ENCODE results near the gene SLC12A8.

SLC12A8 gene

DNA sequence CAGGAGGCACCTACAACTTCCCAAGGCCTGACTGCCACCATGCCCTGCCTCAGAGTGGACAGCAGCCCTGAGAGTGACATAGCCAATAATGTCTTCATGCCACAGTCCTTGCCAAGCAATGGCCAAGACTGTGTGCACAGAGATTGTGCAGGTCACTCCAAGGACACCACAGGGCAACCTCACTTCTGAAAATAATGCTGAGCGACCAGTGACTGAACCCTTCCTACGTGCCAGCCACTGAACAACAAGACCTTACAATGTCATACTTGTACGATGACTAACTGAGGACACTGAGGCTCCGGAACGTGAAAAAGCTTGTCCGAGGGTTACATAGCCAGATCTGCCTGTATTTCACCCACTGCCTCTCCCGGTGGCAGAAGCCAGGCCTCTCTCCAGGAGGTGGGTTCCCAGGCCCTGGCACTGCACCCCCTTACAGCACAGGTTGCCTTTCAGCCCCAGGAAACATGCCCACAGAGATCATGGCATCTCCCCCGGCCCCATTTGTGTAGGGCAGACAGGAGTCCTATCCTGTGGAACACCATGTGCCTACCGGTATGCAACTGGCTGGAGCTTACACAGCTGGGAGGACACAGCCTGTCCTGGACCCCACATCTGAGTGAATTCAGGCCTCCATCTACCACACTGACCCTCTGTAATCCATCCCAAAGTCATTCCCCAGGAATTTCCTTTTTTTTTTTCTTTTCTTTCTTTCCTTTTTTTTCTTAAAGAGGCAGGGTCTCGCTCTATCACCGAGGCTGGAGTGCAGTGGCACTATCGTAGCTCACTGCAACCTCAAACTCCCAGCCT, 72.3 kb downstream of the SLC12A8 start:
- TF ChIP-seq YY1 (IDR thresholded peaks at IDR 0.05; ENCODE audit: low read depth) (no peak), CREB1 (IDR thresholded peaks at IDR 0.05; ENCODE audit: low read depth) (no peak), FOXM1 (IDR thresholded peaks at IDR 0.05; ENCODE audit: borderline replicate concordance, low read depth) (no peak), ZBTB7A (IDR thresholded peaks at IDR 0.05; ENCODE audit: low read depth) (no peak), TCF12 (IDR thresholded peaks at IDR 0.05; ENCODE audit: low read depth) (no peak), EP300 (IDR thresholded peaks at IDR 0.05; ENCODE audit: borderline replicate concordance) (no peak), RAD21 (IDR thresholded peaks at IDR 0.05; ENCODE audit: low read depth) (no peak)
- TF ChIP-seq, protein P1, sequence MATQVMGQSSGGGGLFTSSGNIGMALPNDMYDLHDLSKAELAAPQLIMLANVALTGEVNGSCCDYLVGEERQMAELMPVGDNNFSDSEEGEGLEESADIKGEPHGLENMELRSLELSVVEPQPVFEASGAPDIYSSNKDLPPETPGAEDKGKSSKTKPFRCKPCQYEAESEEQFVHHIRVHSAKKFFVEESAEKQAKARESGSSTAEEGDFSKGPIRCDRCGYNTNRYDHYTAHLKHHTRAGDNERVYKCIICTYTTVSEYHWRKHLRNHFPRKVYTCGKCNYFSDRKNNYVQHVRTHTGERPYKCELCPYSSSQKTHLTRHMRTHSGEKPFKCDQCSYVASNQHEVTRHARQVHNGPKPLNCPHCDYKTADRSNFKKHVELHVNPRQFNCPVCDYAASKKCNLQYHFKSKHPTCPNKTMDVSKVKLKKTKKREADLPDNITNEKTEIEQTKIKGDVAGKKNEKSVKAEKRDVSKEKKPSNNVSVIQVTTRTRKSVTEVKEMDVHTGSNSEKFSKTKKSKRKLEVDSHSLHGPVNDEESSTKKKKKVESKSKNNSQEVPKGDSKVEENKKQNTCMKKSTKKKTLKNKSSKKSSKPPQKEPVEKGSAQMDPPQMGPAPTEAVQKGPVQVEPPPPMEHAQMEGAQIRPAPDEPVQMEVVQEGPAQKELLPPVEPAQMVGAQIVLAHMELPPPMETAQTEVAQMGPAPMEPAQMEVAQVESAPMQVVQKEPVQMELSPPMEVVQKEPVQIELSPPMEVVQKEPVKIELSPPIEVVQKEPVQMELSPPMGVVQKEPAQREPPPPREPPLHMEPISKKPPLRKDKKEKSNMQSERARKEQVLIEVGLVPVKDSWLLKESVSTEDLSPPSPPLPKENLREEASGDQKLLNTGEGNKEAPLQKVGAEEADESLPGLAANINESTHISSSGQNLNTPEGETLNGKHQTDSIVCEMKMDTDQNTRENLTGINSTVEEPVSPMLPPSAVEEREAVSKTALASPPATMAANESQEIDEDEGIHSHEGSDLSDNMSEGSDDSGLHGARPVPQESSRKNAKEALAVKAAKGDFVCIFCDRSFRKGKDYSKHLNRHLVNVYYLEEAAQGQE (IDR thresholded peaks at IDR 0.05; ENCODE audit: low read depth) = no peak

DNA sequence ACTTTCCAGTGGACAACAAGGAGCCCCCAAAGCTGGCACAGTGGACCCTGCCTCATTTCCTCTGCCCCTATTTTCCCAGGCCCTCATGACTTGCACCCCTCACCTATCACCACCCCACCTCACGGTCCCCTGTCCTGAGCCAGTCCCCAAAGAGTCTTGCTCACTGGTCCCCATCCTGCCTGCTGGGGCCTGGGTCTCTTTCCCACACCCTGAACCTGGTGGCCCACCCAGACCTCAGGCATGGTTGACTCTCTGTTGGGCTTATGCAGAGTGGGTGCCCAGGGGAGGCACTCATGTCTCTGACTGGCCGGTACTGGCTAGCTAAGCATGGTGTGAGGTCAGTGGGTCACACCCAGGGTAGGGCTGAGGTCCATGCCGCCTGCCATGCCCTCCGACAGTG, 73.2 kb downstream of the SLC12A8 start:
- TF ChIP-seq YY1 (IDR thresholded peaks at IDR 0.05; ENCODE audit: low read depth) (no peak), TCF12 (IDR thresholded peaks at IDR 0.05; ENCODE audit: low read depth) (no peak), CEBPB (IDR thresholded peaks at IDR 0.05) (no peak), TEAD4 (IDR thresholded peaks at IDR 0.05) (no peak), EGR1 (IDR thresholded peaks at IDR 0.05) (no peak), CREB1 (IDR thresholded peaks at IDR 0.05; ENCODE audit: low read depth) (no peak), EP300 (IDR thresholded peaks at IDR 0.05; ENCODE audit: borderline replicate concordance) (no peak), ZBTB7A (IDR thresholded peaks at IDR 0.05; ENCODE audit: low read depth) (no peak), TAF1 (IDR thresholded peaks at IDR 0.05; ENCODE audit: low read depth) (no peak), NFIC (IDR thresholded peaks at IDR 0.05) (no peak)
- TF ChIP-seq, protein P1 (IDR thresholded peaks at IDR 0.05; ENCODE audit: low read depth) = no peak

DNA sequence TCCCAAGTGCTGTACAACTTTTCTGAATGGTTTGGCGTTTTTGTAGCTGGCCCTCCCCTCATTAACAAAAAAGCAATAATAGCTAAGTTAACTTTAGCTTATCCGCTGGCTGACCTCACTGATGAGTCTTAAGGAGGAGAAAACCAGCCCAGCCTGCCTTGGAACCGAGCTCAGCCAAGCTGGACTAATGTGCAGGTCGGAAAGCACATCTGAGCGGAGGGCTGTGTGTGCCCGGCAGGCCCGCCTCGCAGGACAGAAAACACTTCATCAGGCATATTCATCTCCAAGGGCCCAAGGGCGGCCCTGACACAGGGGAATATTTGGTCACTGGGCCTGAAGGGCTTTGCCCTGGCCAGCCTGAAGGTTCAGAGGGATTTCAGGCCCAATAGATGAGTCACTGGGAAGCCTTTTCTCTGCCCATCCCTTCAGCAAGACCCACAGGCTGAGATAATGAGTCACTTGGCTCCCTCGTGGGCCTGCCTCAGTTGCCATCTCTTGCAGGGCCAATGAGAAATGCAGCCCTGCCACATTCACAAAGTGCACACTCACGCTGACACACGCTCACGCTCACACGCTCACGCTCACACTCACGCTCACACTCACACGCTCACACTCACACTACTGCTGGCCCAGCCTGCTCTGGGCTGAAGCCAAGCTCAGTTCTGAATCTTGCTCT, 75.1 kb downstream of the SLC12A8 start:
- no peak for TF ChIP-seq EP300 (IDR thresholded peaks at IDR 0.05; ENCODE audit: borderline replicate concordance)
- TF ChIP-seq NFIC (IDR thresholded peaks at IDR 0.05) = no peak
- TF ChIP-seq FOXM1 (IDR thresholded peaks at IDR 0.05; ENCODE audit: borderline replicate concordance, low read depth) = no peak
- TF ChIP-seq, protein P2, sequence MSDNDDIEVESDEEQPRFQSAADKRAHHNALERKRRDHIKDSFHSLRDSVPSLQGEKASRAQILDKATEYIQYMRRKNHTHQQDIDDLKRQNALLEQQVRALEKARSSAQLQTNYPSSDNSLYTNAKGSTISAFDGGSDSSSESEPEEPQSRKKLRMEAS (IDR thresholded peaks at IDR 0.05) = no peak

DNA sequence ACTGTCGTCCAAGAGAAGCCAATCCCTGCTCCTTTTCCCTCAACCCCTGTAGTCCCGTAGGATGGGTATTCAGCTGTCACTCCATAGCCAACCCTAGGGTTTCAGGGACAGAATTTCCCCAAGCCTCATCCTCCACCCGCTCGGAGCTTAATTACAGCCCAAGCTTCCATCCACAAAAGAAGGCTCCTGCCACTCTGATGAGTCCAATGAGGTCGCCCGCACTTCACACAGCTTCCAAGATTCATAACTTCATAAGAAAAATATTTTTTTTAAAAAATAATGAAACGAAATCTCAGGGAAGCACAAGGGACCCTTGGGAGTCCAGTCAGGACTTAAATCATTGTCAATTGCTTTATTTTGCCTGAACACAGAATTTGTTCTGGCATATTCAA, 75.6 kb downstream of the SLC12A8 start:
- TF ChIP-seq FOXM1 (IDR thresholded peaks at IDR 0.05; ENCODE audit: borderline replicate concordance, low read depth) = no peak
- no peak for TF ChIP-seq EP300 (IDR thresholded peaks at IDR 0.05; ENCODE audit: borderline replicate concordance)
- TF ChIP-seq CREB1 (IDR thresholded peaks at IDR 0.05; ENCODE audit: low read depth) = no peak
- TF ChIP-seq YY1 (IDR thresholded peaks at IDR 0.05; ENCODE audit: low read depth) = no peak
- no peak for TF ChIP-seq ZBTB7A (IDR thresholded peaks at IDR 0.05; ENCODE audit: low read depth)
- TF ChIP-seq, protein P3, sequence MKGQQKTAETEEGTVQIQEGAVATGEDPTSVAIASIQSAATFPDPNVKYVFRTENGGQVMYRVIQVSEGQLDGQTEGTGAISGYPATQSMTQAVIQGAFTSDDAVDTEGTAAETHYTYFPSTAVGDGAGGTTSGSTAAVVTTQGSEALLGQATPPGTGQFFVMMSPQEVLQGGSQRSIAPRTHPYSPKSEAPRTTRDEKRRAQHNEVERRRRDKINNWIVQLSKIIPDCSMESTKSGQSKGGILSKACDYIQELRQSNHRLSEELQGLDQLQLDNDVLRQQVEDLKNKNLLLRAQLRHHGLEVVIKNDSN (IDR thresholded peaks at IDR 0.05) = no peak
- no peak for TF ChIP-seq CEBPB (IDR thresholded peaks at IDR 0.05)
- no peak for TF ChIP-seq TCF12 (IDR thresholded peaks at IDR 0.05; ENCODE audit: low read depth)
- TF ChIP-seq RAD21 (IDR thresholded peaks at IDR 0.05; ENCODE audit: low read depth) = no peak
- TF ChIP-seq, protein P2 (IDR thresholded peaks at IDR 0.05) = no peak
- TF ChIP-seq, protein P1 (IDR thresholded peaks at IDR 0.05; ENCODE audit: low read depth) = no peak
- no peak for TF ChIP-seq NFIC (IDR thresholded peaks at IDR 0.05)
- no peak for TF ChIP-seq EGR1 (IDR thresholded peaks at IDR 0.05)
- no peak for TF ChIP-seq TEAD4 (IDR thresholded peaks at IDR 0.05)
- TF ChIP-seq TAF1 (IDR thresholded peaks at IDR 0.05; ENCODE audit: low read depth) = no peak

All from Ishikawa (cell line).